A549 (cell line): Measurements from ENCODE around the gene SH2D4B.
A peak's percentile ranks its signal among the peaks of the same experiment; 100 is the strongest.

Experiments
- BHLHE40 ChIP-seq: IDR thresholded peaks from 2 replicates; pipeline ENCODE4 v1.6.1; 2012; ENCODE audit warnings: low read depth, low read length, inconsistent platforms
- CEBPB ChIP-seq, 2 experiments: fragments of >200 bp in 1 of 2; sonication (Bioruptor Twin) in 1 of 2; formaldehyde crosslinking in 1 of 2; IDR thresholded peaks; 2 replicates each; pipeline ENCODE4 v1.6.1; 2012 to 2016
- CHD4 ChIP-seq: fragments of 200-600 bp; sonication (generic); IDR thresholded peaks from 2 replicates; pipeline ENCODE4 v1.6.1; 2016; ENCODE audit warnings: antibody characterized with exemption, mild to moderate bottlenecking, borderline replicate concordance
- CTCF ChIP-seq: fragments of >200 bp; sonication (Bioruptor Twin); formaldehyde crosslinking; IDR thresholded peaks from 3 replicates; pipeline ENCODE4 v1.5.1; 2016
- EHMT2 ChIP-seq: fragments of 200-600 bp; sonication (generic); IDR thresholded peaks from 2 replicates; pipeline ENCODE4 v1.6.1; 2016; ENCODE audit warnings: antibody characterized with exemption, low read depth, mild to moderate bottlenecking, moderate library complexity
- JUNB ChIP-seq: fragments of >200 bp; sonication (Bioruptor Twin); formaldehyde crosslinking; IDR thresholded peaks from 2 replicates; pipeline ENCODE4 v1.6.1; 2016
- MYC ChIP-seq: IDR thresholded peaks from 2 replicates; pipeline ENCODE4 v1.6.1; 2012; ENCODE audit warnings: mild to moderate bottlenecking, inconsistent platforms, low read length, improper control_type of control experiment, borderline replicate concordance
- POLR2A ChIP-seq: IDR thresholded peaks from 2 replicates; pipeline ENCODE4 v1.6.1; 2012; ENCODE audit warnings: mild to moderate bottlenecking, low read length
- RAD21 ChIP-seq, 2 experiments: fragments of >200 bp in 1 of 2; sonication (Bioruptor Twin) in 1 of 2; formaldehyde crosslinking in 1 of 2; IDR thresholded peaks in 1 of 2; conservative IDR thresholded peaks in 1 of 2; 2 replicates in 1 of 2; 3 replicates in 1 of 2; pipeline ENCODE4 v1.6.1; 2012 to 2018; ENCODE audit warnings: inconsistent platforms in 1 of 2
- RCOR1 ChIP-seq: fragments of 150-350 bp; IDR thresholded peaks from 2 replicates; pipeline ENCODE4 v1.6.1; 2014; ENCODE audit warnings: antibody characterized with exemption, low read length, low read depth
- SREBF2 ChIP-seq: fragments of 450-650 bp; IDR thresholded peaks from 2 replicates; pipeline ENCODE4 v1.6.1; 2014; ENCODE audit warnings: mild to moderate bottlenecking, moderate library complexity

- TF ChIP-seq CTCF: peak; percentile 76
- no peak for TF ChIP-seq RCOR1
- TF ChIP-seq CHD4: no peak
- no peak for TF ChIP-seq MYC
- TF ChIP-seq CEBPB (IDR thresholded peaks at IDR 0.05): no peak
- peak; percentile 56 to 77 for TF ChIP-seq RAD21 (conservative IDR thresholded peaks at IDR 0.05 in 1 of 2, IDR thresholded peaks at IDR 0.05 in 1 of 2)
- TF ChIP-seq POLR2A: peak; percentile 81
- TF ChIP-seq JUNB: no peak
- TF ChIP-seq SREBF2: no peak
- TF ChIP-seq BHLHE40: no peak
- no peak for TF ChIP-seq EHMT2
Observed at GRCh38 chr10:80535671-80536360, 1.9 kb upstream of the SH2D4B start.
